ENCODE results near the gene TLN1.

TLN1 gene

DNA sequence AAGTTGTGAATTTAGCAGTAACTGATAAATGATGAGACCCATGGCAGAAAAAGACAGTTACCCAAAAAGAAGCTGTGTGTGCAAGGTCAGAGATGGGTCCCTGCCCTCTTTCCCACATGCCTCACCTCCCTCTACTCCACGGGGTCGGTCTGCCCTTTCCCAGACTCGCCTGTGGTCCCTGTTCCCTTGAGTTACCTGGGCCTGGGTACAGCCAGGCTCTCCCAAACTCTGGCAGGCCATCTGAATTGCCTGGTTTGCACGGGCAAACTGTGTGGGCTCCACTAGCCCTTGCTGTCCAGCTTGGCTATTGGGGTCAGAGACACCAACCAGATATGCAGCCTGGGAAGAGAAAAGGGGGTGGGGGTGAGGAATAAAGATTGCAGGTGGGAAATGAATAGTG lies 23.8 kb downstream of the TLN1 start:
- Histone ChIP-seq H3K9me3 (ENCODE audit: control insufficient read depth in 2 of 2, low read length in 2 of 2) (no peaks in the 10 kb centered on the region), H3K27ac (ENCODE audit: low read depth in 2 of 2, low read length in 2 of 2) (no peak overlapping the region), H3K36me3 (ENCODE audit: control insufficient read depth in 2 of 2, insufficient read depth in 2 of 2, low read length in 2 of 2) (peaks cover 83 to 88% of the 10 kb centered on the region in 2 donors), H3K9ac (ENCODE audit: low read depth in 1 of 2, low read length in 2 of 2) (no peak overlapping the region), H3K27me3 (ENCODE audit: control insufficient read depth in 2 of 2, insufficient read depth in 2 of 2, low read length in 2 of 2) (no peaks in the 10 kb centered on the region), H3K4me1 (ENCODE audit: control insufficient read depth in 2 of 2, insufficient read depth in 2 of 2, low read length in 2 of 2) (no peaks in the 10 kb centered on the region), H3K4me3 (ENCODE audit: low read length in 2 of 2) (no peak overlapping the region)

DNA sequence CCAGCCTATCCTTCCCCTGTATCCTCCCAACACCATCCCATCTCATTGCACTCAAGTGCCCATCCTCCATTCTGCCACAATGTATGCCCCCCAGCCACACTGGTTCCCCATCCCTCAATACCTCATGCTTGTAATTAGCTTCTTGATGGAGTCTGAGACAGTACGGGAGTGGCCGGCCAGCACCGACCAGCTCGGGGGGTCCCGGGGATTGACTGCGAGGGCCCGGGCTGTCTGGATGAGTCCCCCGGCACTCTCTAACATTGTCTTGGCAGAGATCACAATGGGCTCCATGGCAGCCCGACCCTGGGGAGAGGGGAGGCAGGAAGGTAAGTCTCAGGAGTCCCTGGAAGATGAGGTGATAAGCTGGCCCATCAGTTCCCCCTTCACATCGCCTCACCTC lies 25.0 kb downstream of the TLN1 start:
- no peaks in the 10 kb centered on the region for H3K9me3 ChIP-seq (ENCODE audit: control insufficient read depth in 2 of 2, low read length in 2 of 2)
- H3K36me3 ChIP-seq (ENCODE audit: control insufficient read depth in 2 of 2, insufficient read depth in 2 of 2, low read length in 2 of 2) = peaks cover 82 to 88% of the 10 kb centered on the region in 2 donors
- no peaks in the 10 kb centered on the region for H3K4me1 ChIP-seq (ENCODE audit: control insufficient read depth in 2 of 2, insufficient read depth in 2 of 2, low read length in 2 of 2)
- no peaks in the 10 kb centered on the region for H3K27me3 ChIP-seq (ENCODE audit: control insufficient read depth in 2 of 2, insufficient read depth in 2 of 2, low read length in 2 of 2)
- H3K4me3 ChIP-seq (ENCODE audit: low read length in 2 of 2) = no peak overlapping the region
- H3K27ac ChIP-seq (ENCODE audit: low read depth in 2 of 2, low read length in 2 of 2) = no peak overlapping the region
- no peak overlapping the region for H3K9ac ChIP-seq (ENCODE audit: low read depth in 1 of 2, low read length in 2 of 2)

DNA sequence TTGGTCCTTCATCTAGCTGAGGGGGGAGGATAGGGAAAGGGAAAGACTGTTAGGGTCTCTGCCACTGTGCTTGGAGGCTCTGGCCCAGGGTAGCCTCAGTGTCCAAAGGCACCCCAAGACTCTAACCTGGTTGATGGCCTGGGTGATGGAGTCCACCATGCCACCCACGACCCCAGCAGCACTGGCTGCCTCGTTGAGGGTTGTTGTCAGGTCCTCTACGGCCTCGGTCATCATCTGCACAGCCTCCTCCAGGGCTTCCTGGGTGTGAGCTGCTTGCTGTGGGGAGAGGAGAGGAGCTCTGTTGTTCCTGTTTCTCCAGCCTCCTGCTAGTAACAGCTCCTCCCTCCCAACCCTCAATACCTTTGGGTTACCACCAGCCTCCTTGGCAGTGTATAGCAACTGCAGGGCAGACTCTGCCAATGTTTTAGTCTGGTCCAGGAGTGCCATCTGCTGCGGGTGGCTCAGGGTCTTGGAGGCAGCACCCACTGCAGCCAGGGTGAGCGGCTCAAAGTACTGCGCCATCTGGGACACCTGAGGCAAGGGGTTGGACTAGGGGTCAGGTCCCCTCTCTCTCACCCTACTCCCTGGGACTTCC lies 26.1 kb downstream of the TLN1 start:
- H3K27me3 ChIP-seq (ENCODE audit: control insufficient read depth in 2 of 2, insufficient read depth in 2 of 2, low read length in 2 of 2) = no peaks in the 10 kb centered on the region
- peaks cover 79 to 88% of the 10 kb centered on the region in 2 donors for H3K36me3 ChIP-seq (ENCODE audit: control insufficient read depth in 2 of 2, insufficient read depth in 2 of 2, low read length in 2 of 2)
- H3K9ac ChIP-seq (ENCODE audit: low read depth in 1 of 2, low read length in 2 of 2) = no peak overlapping the region
- H3K27ac ChIP-seq (ENCODE audit: low read depth in 2 of 2, low read length in 2 of 2) = no peak overlapping the region
- H3K9me3 ChIP-seq (ENCODE audit: control insufficient read depth in 2 of 2, low read length in 2 of 2) = no peaks in the 10 kb centered on the region
- no peaks in the 10 kb centered on the region for H3K4me1 ChIP-seq (ENCODE audit: control insufficient read depth in 2 of 2, insufficient read depth in 2 of 2, low read length in 2 of 2)
- no peak overlapping the region for H3K4me3 ChIP-seq (ENCODE audit: low read length in 2 of 2)

DNA sequence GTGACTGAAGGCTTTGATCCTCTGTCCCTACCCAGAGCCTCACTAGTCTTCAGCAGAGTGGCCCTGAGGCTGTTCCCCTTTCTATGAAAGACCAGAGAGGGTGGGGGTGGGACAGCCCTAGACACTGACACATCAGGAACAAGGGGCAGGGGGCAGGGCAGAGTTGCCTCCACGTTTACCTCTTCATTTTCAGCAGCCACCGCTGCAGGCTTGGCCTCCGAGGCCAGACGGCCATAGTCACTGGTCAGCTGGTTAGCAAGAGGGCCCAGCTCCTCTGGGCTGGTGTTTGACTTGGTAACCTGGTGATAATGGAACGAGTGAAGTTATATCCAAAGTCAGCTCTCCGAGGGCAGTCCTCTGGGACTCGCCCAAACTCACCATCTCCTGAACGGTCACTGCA lies 26.6 kb downstream of the TLN1 start:
- Histone ChIP-seq H3K27me3 (ENCODE audit: control insufficient read depth in 2 of 2, insufficient read depth in 2 of 2, low read length in 2 of 2) (no peaks in the 10 kb centered on the region), H3K4me1 (ENCODE audit: control insufficient read depth in 2 of 2, insufficient read depth in 2 of 2, low read length in 2 of 2) (no peaks in the 10 kb centered on the region), H3K9me3 (ENCODE audit: control insufficient read depth in 2 of 2, low read length in 2 of 2) (no peaks in the 10 kb centered on the region), H3K9ac (ENCODE audit: low read depth in 1 of 2, low read length in 2 of 2) (no peak overlapping the region), H3K36me3 (ENCODE audit: control insufficient read depth in 2 of 2, insufficient read depth in 2 of 2, low read length in 2 of 2) (peaks cover 79 to 88% of the 10 kb centered on the region in 2 donors), H3K4me3 (ENCODE audit: low read length in 2 of 2) (no peak overlapping the region), H3K27ac (ENCODE audit: low read depth in 2 of 2, low read length in 2 of 2) (no peak overlapping the region)

DNA sequence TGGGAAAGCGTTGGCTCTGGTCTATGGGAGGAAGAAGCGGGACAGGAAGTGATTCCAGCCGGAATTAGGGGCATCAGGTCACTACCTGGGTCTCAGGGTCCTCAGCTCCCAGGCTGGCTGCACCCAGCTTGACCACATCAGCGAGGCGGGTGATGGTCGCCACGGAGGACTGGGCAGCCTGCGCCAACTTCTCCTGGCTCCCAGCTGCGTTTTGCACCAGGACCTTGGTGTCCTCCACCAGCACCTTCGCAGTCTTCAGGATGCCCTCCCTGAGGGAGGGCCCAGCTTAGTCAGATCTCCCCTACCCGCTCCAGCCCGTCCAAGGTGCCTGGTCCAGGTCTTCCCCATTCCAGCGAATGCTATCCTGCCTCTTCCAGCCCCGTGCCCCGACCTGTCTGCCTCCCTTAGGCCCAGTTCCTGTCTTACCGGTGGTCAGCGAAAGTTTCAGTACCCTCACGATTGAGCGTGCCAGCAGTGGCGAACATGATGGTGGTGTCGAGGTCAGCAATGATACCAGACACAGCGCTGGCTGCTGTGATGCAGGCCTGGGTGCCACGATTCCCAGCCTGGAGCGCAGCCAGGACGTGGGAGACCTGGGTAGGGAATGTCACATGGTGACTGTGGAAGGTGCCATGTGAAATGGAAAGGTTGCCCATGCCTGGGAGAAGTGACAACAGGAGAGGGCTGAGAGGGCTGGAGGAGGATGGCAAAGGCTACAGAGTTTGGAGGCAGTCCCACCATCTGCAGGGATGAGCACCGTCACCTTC lies 27.9 kb downstream of the TLN1 start:
- Histone ChIP-seq H3K36me3 (ENCODE audit: control insufficient read depth in 2 of 2, insufficient read depth in 2 of 2, low read length in 2 of 2) (peaks cover 86 to 95% of the 10 kb centered on the region in 2 donors), H3K27me3 (ENCODE audit: control insufficient read depth in 2 of 2, insufficient read depth in 2 of 2, low read length in 2 of 2) (no peaks in the 10 kb centered on the region), H3K27ac (ENCODE audit: low read depth in 2 of 2, low read length in 2 of 2) (no peak overlapping the region)

DNA sequence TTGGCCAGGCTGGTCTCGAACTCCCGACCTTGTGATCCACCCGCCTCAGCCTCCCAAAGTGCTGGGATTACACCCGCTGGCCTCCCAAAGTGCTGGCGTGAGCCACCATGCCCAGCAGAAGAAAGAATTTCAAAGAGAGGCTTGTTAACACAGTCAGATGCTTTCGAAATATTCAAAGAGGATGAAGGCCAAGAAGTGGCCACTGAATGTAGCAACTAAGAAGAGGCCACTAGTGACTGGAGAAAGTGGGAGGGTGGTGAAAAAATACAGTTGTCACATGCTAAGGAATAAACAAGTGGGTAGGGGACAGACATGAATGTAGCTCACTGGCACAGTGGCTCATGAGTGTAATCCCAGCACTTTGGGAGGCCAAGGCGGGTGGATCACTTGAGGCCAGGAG lies 29.3 kb downstream of the TLN1 start:
- H3K4me3 ChIP-seq (ENCODE audit: low read length in 2 of 2) = no peak overlapping the region
- no peaks in the 10 kb centered on the region for H3K27me3 ChIP-seq (ENCODE audit: control insufficient read depth in 2 of 2, insufficient read depth in 2 of 2, low read length in 2 of 2)
- no peak overlapping the region for H3K9ac ChIP-seq (ENCODE audit: low read depth in 1 of 2, low read length in 2 of 2)
- no peak overlapping the region for H3K27ac ChIP-seq (ENCODE audit: low read depth in 2 of 2, low read length in 2 of 2)
- no peaks in the 10 kb centered on the region for H3K4me1 ChIP-seq (ENCODE audit: control insufficient read depth in 2 of 2, insufficient read depth in 2 of 2, low read length in 2 of 2)
- no peaks in the 10 kb centered on the region for H3K9me3 ChIP-seq (ENCODE audit: control insufficient read depth in 2 of 2, low read length in 2 of 2)
- H3K36me3 ChIP-seq (ENCODE audit: control insufficient read depth in 2 of 2, insufficient read depth in 2 of 2, low read length in 2 of 2) = peaks cover 93 to 97% of the 10 kb centered on the region in 2 donors

More for the DNA sequence above, 27.9 kb downstream of the TLN1 start:
- Histone ChIP-seq H3K4me3 (ENCODE audit: low read length in 2 of 2) (no peak overlapping the region), H3K4me1 (ENCODE audit: control insufficient read depth in 2 of 2, insufficient read depth in 2 of 2, low read length in 2 of 2) (no peaks in the 10 kb centered on the region), H3K9ac (ENCODE audit: low read depth in 1 of 2, low read length in 2 of 2) (no peak overlapping the region), H3K9me3 (ENCODE audit: control insufficient read depth in 2 of 2, low read length in 2 of 2) (no peaks in the 10 kb centered on the region)

DNA sequence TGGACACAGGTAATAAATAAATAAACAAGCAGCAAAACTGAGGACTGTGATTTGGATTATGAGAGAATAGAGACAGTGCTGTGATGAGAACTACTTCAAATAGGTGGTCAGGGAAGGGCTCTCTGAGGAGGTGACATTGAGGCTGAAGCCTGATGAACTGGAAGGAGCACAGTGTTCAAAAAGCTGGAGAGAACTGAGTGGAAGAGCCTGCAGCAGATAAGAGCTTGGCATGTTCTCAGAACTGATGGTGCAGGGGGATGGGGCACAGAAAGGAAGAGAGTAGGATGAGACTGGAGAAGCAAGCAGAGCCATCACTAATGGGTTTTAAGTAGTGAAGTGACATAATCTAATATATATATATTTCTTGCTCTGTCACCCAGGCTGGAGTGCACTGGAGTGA lies 31.1 kb downstream of the TLN1 start:
- Histone ChIP-seq H3K27ac (ENCODE audit: low read depth in 2 of 2, low read length in 2 of 2) (no peak overlapping the region), H3K4me3 (ENCODE audit: low read length in 2 of 2) (no peak overlapping the region), H3K9me3 (ENCODE audit: control insufficient read depth in 2 of 2, low read length in 2 of 2) (no peaks in the 10 kb centered on the region), H3K36me3 (ENCODE audit: control insufficient read depth in 2 of 2, insufficient read depth in 2 of 2, low read length in 2 of 2) (peaks cover 83 to 88% of the 10 kb centered on the region in 2 donors), H3K27me3 (ENCODE audit: control insufficient read depth in 2 of 2, insufficient read depth in 2 of 2, low read length in 2 of 2) (no peaks in the 10 kb centered on the region), H3K4me1 (ENCODE audit: control insufficient read depth in 2 of 2, insufficient read depth in 2 of 2, low read length in 2 of 2) (peaks cover 0 to 1% of the 10 kb centered on the region in 2 donors), H3K9ac (ENCODE audit: low read depth in 1 of 2, low read length in 2 of 2) (no peak overlapping the region)

DNA sequence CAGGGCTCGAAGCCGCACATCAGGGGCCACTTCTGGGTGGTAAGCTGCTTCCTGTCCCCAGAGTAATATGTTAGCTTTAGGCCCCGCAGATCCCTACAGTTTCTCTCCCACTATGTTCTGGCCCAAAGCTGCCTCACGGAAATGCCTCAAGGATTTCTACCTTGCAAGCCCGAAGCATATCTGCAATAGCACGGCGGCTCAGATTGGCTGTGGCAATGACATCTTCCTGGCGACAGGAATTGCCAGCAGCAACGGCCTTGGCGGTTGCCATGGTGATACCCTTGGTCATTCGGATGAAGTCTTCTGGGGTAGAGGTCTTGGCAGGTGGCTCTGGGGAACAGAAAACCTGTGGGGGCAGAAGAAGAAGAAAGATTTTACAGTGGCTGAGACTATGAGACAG lies 32.0 kb downstream of the TLN1 start:
- H3K9me3 ChIP-seq (ENCODE audit: control insufficient read depth in 2 of 2, low read length in 2 of 2) = no peaks in the 10 kb centered on the region
- no peak overlapping the region for H3K4me3 ChIP-seq (ENCODE audit: low read length in 2 of 2)
- peaks cover 74 to 79% of the 10 kb centered on the region in 2 donors for H3K36me3 ChIP-seq (ENCODE audit: control insufficient read depth in 2 of 2, insufficient read depth in 2 of 2, low read length in 2 of 2)
- H3K4me1 ChIP-seq (ENCODE audit: control insufficient read depth in 2 of 2, insufficient read depth in 2 of 2, low read length in 2 of 2) = peaks cover 0 to 4% of the 10 kb centered on the region in 2 donors
- no peak overlapping the region for H3K9ac ChIP-seq (ENCODE audit: low read depth in 1 of 2, low read length in 2 of 2)
- H3K27me3 ChIP-seq (ENCODE audit: control insufficient read depth in 2 of 2, insufficient read depth in 2 of 2, low read length in 2 of 2) = no peaks in the 10 kb centered on the region
- H3K27ac ChIP-seq (ENCODE audit: low read depth in 2 of 2, low read length in 2 of 2) = no peak overlapping the region

GRCh38 chr9:35698231-35698630 lies 33.8 kb downstream of the TLN1 start:
- Histone ChIP-seq H3K9ac (ENCODE audit: low read depth in 1 of 2, low read length in 2 of 2) (no peak overlapping the region), H3K36me3 (ENCODE audit: control insufficient read depth in 2 of 2, insufficient read depth in 2 of 2, low read length in 2 of 2) (peaks cover 56 to 61% of the 10 kb centered on the region in 2 donors), H3K27ac (ENCODE audit: low read depth in 2 of 2, low read length in 2 of 2) (no peak overlapping the region), H3K4me1 (ENCODE audit: control insufficient read depth in 2 of 2, insufficient read depth in 2 of 2, low read length in 2 of 2) (peaks cover 0 to 4% of the 10 kb centered on the region in 2 donors), H3K27me3 (ENCODE audit: control insufficient read depth in 2 of 2, insufficient read depth in 2 of 2, low read length in 2 of 2) (no peaks in the 10 kb centered on the region), H3K9me3 (ENCODE audit: control insufficient read depth in 2 of 2, low read length in 2 of 2) (no peaks in the 10 kb centered on the region), H3K4me3 (ENCODE audit: low read length in 2 of 2) (no peak overlapping the region)

GRCh38 chr9:35697486-35697885 lies 34.5 kb downstream of the TLN1 start:
- Histone ChIP-seq H3K36me3 (ENCODE audit: control insufficient read depth in 2 of 2, insufficient read depth in 2 of 2, low read length in 2 of 2) (peaks cover 49 to 55% of the 10 kb centered on the region in 2 donors), H3K27me3 (ENCODE audit: control insufficient read depth in 2 of 2, insufficient read depth in 2 of 2, low read length in 2 of 2) (no peaks in the 10 kb centered on the region), H3K9ac (ENCODE audit: low read depth in 1 of 2, low read length in 2 of 2) (no peak overlapping the region), H3K27ac (ENCODE audit: low read depth in 2 of 2, low read length in 2 of 2) (no peak overlapping the region), H3K9me3 (ENCODE audit: control insufficient read depth in 2 of 2, low read length in 2 of 2) (no peaks in the 10 kb centered on the region), H3K4me3 (ENCODE audit: low read length in 2 of 2) (no peak overlapping the region), H3K4me1 (ENCODE audit: control insufficient read depth in 2 of 2, insufficient read depth in 2 of 2, low read length in 2 of 2) (peaks cover 0 to 4% of the 10 kb centered on the region in 2 donors)
